ENCODE data around the gene TSFM. TPM values are rescaled to one million over a fixed set of nuclear protein-coding genes. Genes with fewer than 3 reads are reported as not detected.

Gene TSFM
- total RNA-seq, 2 donors from 2014 or later: 37.7 to 39.9 TPM

GRCh38 chr12:57835366-57836288, 53.0 kb downstream of the TSFM start:
- Histone ChIP-seq H3K9me3 (ENCODE audit: control insufficient read depth, low read length) (no peaks in the 10 kb centered on the region), H3K4me1 (ENCODE audit: control insufficient read depth, insufficient read depth, low read length) (peaks cover 34% of the 10 kb centered on the region), H3K27ac (ENCODE audit: low read depth, low read length) (no peak overlapping the region), H3K4me3 (ENCODE audit: low read length) (no peak overlapping the region), H3K27me3 (ENCODE audit: control insufficient read depth, insufficient read depth, low read length, poor library complexity, severe bottlenecking) (no peaks in the 10 kb centered on the region), H3K9ac (ENCODE audit: extremely low read depth, low read length, poor library complexity, severe bottlenecking) (no peak overlapping the region), H3K36me3 (ENCODE audit: control insufficient read depth, insufficient read depth, low read length) (peaks cover 14% of the 10 kb centered on the region)
- peaks cover 65% of the 10 kb centered on the region for H3K4me1 Mint-ChIP-seq
- no peak overlapping the region for H3K4me3 Mint-ChIP-seq
- no peaks in the 10 kb centered on the region for H3K9me3 Mint-ChIP-seq
- TF ChIP-seq, protein P1, sequence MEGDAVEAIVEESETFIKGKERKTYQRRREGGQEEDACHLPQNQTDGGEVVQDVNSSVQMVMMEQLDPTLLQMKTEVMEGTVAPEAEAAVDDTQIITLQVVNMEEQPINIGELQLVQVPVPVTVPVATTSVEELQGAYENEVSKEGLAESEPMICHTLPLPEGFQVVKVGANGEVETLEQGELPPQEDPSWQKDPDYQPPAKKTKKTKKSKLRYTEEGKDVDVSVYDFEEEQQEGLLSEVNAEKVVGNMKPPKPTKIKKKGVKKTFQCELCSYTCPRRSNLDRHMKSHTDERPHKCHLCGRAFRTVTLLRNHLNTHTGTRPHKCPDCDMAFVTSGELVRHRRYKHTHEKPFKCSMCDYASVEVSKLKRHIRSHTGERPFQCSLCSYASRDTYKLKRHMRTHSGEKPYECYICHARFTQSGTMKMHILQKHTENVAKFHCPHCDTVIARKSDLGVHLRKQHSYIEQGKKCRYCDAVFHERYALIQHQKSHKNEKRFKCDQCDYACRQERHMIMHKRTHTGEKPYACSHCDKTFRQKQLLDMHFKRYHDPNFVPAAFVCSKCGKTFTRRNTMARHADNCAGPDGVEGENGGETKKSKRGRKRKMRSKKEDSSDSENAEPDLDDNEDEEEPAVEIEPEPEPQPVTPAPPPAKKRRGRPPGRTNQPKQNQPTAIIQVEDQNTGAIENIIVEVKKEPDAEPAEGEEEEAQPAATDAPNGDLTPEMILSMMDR (conservative IDR thresholded peaks at IDR 0.05): no peak
- WGBS, 2 experiments (ENCODE audit: insufficient coverage in 1 of 2, insufficient read length in 1 of 2): 89 to 95% methylated on average over 6 to 9 of the region's 9 CpGs
- peak overlapping the region; percentile 48 for H3K27ac Mint-ChIP-seq
- H3K27me3 Mint-ChIP-seq (ENCODE audit: insufficient read depth): no peaks in the 10 kb centered on the region
- no peaks in the 10 kb centered on the region for H3K36me3 Mint-ChIP-seq (ENCODE audit: low read depth)
- no peak for DNase-seq

GRCh38 chr12:57836442-57837375, 54.1 kb downstream of the TSFM start:
- Histone ChIP-seq H3K4me3 (ENCODE audit: low read length) (peak overlapping the region; percentile 61), H3K9ac (ENCODE audit: extremely low read depth, low read length, poor library complexity, severe bottlenecking) (no peak overlapping the region), H3K9me3 (ENCODE audit: control insufficient read depth, low read length) (no peaks in the 10 kb centered on the region), H3K4me1 (ENCODE audit: control insufficient read depth, insufficient read depth, low read length) (peaks cover 38% of the 10 kb centered on the region), H3K27me3 (ENCODE audit: control insufficient read depth, insufficient read depth, low read length, poor library complexity, severe bottlenecking) (no peaks in the 10 kb centered on the region), H3K36me3 (ENCODE audit: control insufficient read depth, insufficient read depth, low read length) (peaks cover 9% of the 10 kb centered on the region), H3K27ac (ENCODE audit: low read depth, low read length) (peak overlapping the region; percentile 74)
- Mint-ChIP-seq H3K4me3 (peak overlapping the region; percentile 34), H3K4me1 (peaks cover 73% of the 10 kb centered on the region), H3K9me3 (no peaks in the 10 kb centered on the region), H3K27ac (peak overlapping the region; percentile 81), H3K36me3 (ENCODE audit: low read depth) (no peaks in the 10 kb centered on the region), H3K27me3 (ENCODE audit: insufficient read depth) (no peaks in the 10 kb centered on the region)
- WGBS, 2 experiments (ENCODE audit: insufficient coverage in 1 of 2, insufficient read length in 1 of 2): 68 to 71% methylated on average over 8 to 13 of the region's 13 CpGs
- TF ChIP-seq, protein P1 (conservative IDR thresholded peaks at IDR 0.05): no peak
- peak; percentile 78 for DNase-seq

- no peaks in the 10 kb centered on the region for H3K27me3 Mint-ChIP-seq (ENCODE audit: insufficient read depth)
- DNase-seq: peak; percentile 82
- Histone ChIP-seq H3K9me3 (ENCODE audit: control insufficient read depth, low read length) (no peaks in the 10 kb centered on the region), H3K36me3 (ENCODE audit: control insufficient read depth, insufficient read depth, low read length) (peaks cover 9% of the 10 kb centered on the region), H3K27ac (ENCODE audit: low read depth, low read length) (peak overlapping the region; percentile 62), H3K4me3 (ENCODE audit: low read length) (no peak overlapping the region), H3K27me3 (ENCODE audit: control insufficient read depth, insufficient read depth, low read length, poor library complexity, severe bottlenecking) (no peaks in the 10 kb centered on the region), H3K4me1 (ENCODE audit: control insufficient read depth, insufficient read depth, low read length) (peaks cover 47% of the 10 kb centered on the region), H3K9ac (ENCODE audit: extremely low read depth, low read length, poor library complexity, severe bottlenecking) (no peak overlapping the region)
- TF ChIP-seq, protein P1 (conservative IDR thresholded peaks at IDR 0.05): no peak
- H3K27ac Mint-ChIP-seq: peak overlapping the region; percentile 85
- H3K9me3 Mint-ChIP-seq: no peaks in the 10 kb centered on the region
- peaks cover 84% of the 10 kb centered on the region for H3K4me1 Mint-ChIP-seq
- 51 to 64% methylated on average over 5 of the region's 5 CpGs for WGBS, 2 experiments (ENCODE audit: insufficient coverage in 1 of 2, insufficient read length in 1 of 2)
- H3K4me3 Mint-ChIP-seq: no peak overlapping the region
- no peaks in the 10 kb centered on the region for H3K36me3 Mint-ChIP-seq (ENCODE audit: low read depth)
These were observed 55.4 kb downstream of the TSFM start for GRCh38 chr12:57837864-57838562.

Data from endodermal cell (in vitro differentiated cells).